Spleen (tissue), 7 donors: ENCODE measurements around the gene SNX1.

ENCODE experiments used
- CTCF ChIP-seq, 11 experiments: fragments of 200-600 bp in 7 of 11; fragments of 450-650 bp in 4 of 11; sonication (generic) in 4 of 11; IDR thresholded peaks in 8 of 11; conservative IDR thresholded peaks in 3 of 11; 1 replicate in 7 of 11; 2 replicates in 4 of 11; pipeline versions ENCODE4 v1.4.0 to v1.8.0; 2016 to 2021; ENCODE audit warnings: antibody characterized with exemption in 11 of 11, inconsistent platforms in 4 of 11, mild to moderate bottlenecking in 1 of 11
- POLR2A ChIP-seq, 3 donors: fragments of 450-650 bp; IDR thresholded peaks; one replicate each; pipeline ENCODE4 v1.5.1; 2017; ENCODE audit warnings: antibody characterized with exemption in 3 of 3, mild to moderate bottlenecking in 1 of 3
- POLR2AphosphoS5 ChIP-seq, 3 donors: sonication (generic); formaldehyde crosslinking; IDR thresholded peaks; one replicate each; pipeline ENCODE4 v1.5.1; 2017; ENCODE audit warnings: antibody characterized with exemption in 3 of 3
- donor health status: DM: no; HTN: no; CAD: no; lungs with moderate emphysema.
- donor health status: DM: no; HTN: no; CAD: no.
- donor health status: DM: no; HTN: no; CAD: no.

- TF ChIP-seq CTCF (IDR thresholded peaks at IDR 0.05 in 8 of 11, conservative IDR thresholded peaks at IDR 0.05 in 3 of 11) (no peak), POLR2AphosphoS5 (IDR thresholded peaks at IDR 0.05) (peak; percentile 49 to 79 (median 76)), POLR2A (IDR thresholded peaks at IDR 0.05) (peak in 1 of 3 donors; percentile 36)
These were observed 56.1 kb downstream of the SNX1 start, which contains the start of gene SNX22 for GRCh38 chr15:64151727-64152506.
